Lower leg skin (tissue), 4 donors: Measurements from ENCODE around the gene GAS7. TPM values are rescaled to one million over a fixed set of nuclear protein-coding genes. Genes with fewer than 3 reads are reported as not detected.

Experiments used
- DNase-seq, 2 donors: peaks; one replicate each; pipeline ENCODE4 v3.0.0-alpha.2; 2019; ENCODE audit warnings: low spot score in 2 of 2
- H3K4me3 ChIP-seq: fragments of 200-600 bp; sonication (generic); 2 replicates; pipeline ENCODE4 v1.5.1; 2017; ENCODE audit warnings: mild to moderate bottlenecking, low read depth; ENCODE audit not compliant: poor library complexity, severe bottlenecking
- POLR2A ChIP-seq, 2 donors: fragments of 450-650 bp; IDR thresholded peaks; one replicate each; pipeline ENCODE4 v1.6.1; 2016 to 2017; ENCODE audit warnings: antibody characterized with exemption in 2 of 2, mild to moderate bottlenecking in 1 of 2, moderate library complexity in 1 of 2
- WGBS, 2 donors: methylation state at CpG; one replicate each; pipeline ENCODE4 v1.1.5; 2018; 5-methylcytosine and 5-hydroxymethylcytosine counted together
- intact Hi-C: fragments of 100-400 bp; cut with DNase I; formaldehyde crosslinking; loops from one replicate; pipeline ENCODE4 v1.15.0; 2023; ENCODE audit warnings: low total_unique reads
- total RNA-seq, 4 donors: library from RNA; depleted of rRNA; stranded (reverse); fragments of >200 nt; gene quantifications; one replicate each; pipeline ENCODE4 v1.1.0, GENCODE V29; 2016
- TF ChIP-seq, protein P1 (sequence below), 3 donors: fragments of 450-650 bp; IDR thresholded peaks; one replicate each; pipeline ENCODE4 v1.5.1; 2016; ENCODE audit warnings: antibody characterized with exemption in 3 of 3, mild to moderate bottlenecking in 3 of 3, moderate library complexity in 2 of 3

GAS7 gene
- total RNA-seq, 4 donors from 2014 or later = 97.8 to 148 (median 117) TPM

DNA sequence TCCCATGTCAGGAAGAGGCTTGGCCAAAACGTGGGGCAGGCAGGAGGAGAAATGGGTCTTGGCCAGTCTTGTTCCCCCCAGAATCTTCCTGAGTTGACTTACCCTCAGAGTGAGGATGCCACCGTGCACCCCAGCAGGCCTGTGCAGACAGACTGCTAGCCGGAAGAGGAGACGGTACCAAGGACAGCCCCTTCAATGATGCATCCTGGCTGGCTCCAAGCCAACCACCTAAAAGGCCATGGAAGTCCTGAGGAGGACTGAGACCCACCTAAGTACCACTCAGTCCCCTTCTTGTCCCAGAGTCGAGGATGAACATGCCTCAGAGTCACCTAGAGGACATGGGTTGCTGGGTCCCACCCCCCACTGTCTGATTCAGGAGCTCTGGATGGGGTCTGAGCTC, 246.6 kb downstream of the GAS7 start:
- TF ChIP-seq, protein P1, sequence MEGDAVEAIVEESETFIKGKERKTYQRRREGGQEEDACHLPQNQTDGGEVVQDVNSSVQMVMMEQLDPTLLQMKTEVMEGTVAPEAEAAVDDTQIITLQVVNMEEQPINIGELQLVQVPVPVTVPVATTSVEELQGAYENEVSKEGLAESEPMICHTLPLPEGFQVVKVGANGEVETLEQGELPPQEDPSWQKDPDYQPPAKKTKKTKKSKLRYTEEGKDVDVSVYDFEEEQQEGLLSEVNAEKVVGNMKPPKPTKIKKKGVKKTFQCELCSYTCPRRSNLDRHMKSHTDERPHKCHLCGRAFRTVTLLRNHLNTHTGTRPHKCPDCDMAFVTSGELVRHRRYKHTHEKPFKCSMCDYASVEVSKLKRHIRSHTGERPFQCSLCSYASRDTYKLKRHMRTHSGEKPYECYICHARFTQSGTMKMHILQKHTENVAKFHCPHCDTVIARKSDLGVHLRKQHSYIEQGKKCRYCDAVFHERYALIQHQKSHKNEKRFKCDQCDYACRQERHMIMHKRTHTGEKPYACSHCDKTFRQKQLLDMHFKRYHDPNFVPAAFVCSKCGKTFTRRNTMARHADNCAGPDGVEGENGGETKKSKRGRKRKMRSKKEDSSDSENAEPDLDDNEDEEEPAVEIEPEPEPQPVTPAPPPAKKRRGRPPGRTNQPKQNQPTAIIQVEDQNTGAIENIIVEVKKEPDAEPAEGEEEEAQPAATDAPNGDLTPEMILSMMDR (IDR thresholded peaks at IDR 0.05) = no peak
- no peak for TF ChIP-seq POLR2A (IDR thresholded peaks at IDR 0.05)
- no peak overlapping the region for H3K4me3 ChIP-seq
- DNase-seq = no peak
- intact Hi-C loops = no loop called here
- WGBS, 2 donors = 73 to 80% methylated on average over 5 of the region's 5 CpGs

DNA sequence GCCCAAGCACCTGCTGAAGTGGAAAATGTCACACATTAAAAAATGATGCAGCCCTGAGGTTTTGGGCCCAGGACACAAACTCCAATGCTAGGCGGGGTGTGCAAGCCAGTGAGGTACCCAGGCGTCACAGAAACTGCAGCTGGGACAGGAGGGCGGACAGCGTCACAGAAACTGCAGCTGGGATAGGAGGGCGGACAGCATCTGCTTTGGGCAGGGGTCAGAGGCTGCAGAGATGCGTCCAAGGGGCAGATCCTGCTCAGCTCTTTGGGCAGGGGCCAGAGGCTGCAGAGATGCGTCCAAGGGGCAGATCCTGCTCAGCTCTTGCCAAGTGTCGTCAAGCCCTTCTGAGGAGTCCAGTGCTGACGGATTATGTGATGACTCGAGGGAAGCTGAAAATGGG, 249.5 kb downstream of the GAS7 start:
- intact Hi-C loops = no loop called here
- no peak for TF ChIP-seq POLR2A (IDR thresholded peaks at IDR 0.05)
- TF ChIP-seq, protein P1 (IDR thresholded peaks at IDR 0.05) = no peak
- DNase-seq = no peak
- no peak overlapping the region for H3K4me3 ChIP-seq
- WGBS, 2 donors = 63 to 68% methylated on average over 10 of the region's 10 CpGs

- intact Hi-C loops = no loop called here
- DNase-seq = no peak
- WGBS, 2 donors = 85 to 92% methylated on average over 7 of the region's 7 CpGs
- TF ChIP-seq POLR2A (IDR thresholded peaks at IDR 0.05) = no peak
- TF ChIP-seq, protein P1 (IDR thresholded peaks at IDR 0.05) = no peak
- no peak overlapping the region for H3K4me3 ChIP-seq
These were observed 253.7 kb downstream of the GAS7 start for GRCh38 chr17:9944704-9945103.

- DNase-seq = no peak
These were observed 255.1 kb downstream of the GAS7 start for GRCh38 chr17:9943343-9943742.

GRCh38 chr17:9942885-9943284, 255.5 kb downstream of the GAS7 start:
- DNase-seq = no peak
- WGBS, 2 donors = 72 to 78% methylated on average over 13 of the region's 13 CpGs
- TF ChIP-seq, protein P1 (IDR thresholded peaks at IDR 0.05) = no peak
- no peak for TF ChIP-seq POLR2A (IDR thresholded peaks at IDR 0.05)
- intact Hi-C loops = no loop called here
- H3K4me3 ChIP-seq = no peak overlapping the region

More at GRCh38 chr17:9943343-9943742, 255.1 kb downstream of the GAS7 start:
- no peak overlapping the region for H3K4me3 ChIP-seq
- TF ChIP-seq POLR2A (IDR thresholded peaks at IDR 0.05) = no peak
- TF ChIP-seq, protein P1 (IDR thresholded peaks at IDR 0.05) = no peak
- 86 to 90% methylated on average over 9 of the region's 9 CpGs for WGBS, 2 donors
- intact Hi-C loops = no loop called here

GRCh38 chr17:9941305-9941704, 257.1 kb downstream of the GAS7 start:
- 86 to 92% methylated on average over 13 of the region's 13 CpGs for WGBS, 2 donors
- DNase-seq = no peak
- intact Hi-C loops = no loop called here
- TF ChIP-seq, protein P1 (IDR thresholded peaks at IDR 0.05) = no peak
- no peak for TF ChIP-seq POLR2A (IDR thresholded peaks at IDR 0.05)
- no peak overlapping the region for H3K4me3 ChIP-seq
